SU-DHL-6 (cell line): ENCODE results near the gene JPT1.
"Not testable (repeated sequence)": the region's sequence is repeated elsewhere in the genome, so short reads cannot be mapped to it uniquely, and the experiment has no call there.

Source experiments
- H2AFZ ChIP-seq: fragments of 200-600 bp; sonication (generic); 2 replicates; pipeline ENCODE4 v1.6.1; 2014; ENCODE audit warnings: low read depth, mild to moderate bottlenecking, moderate library complexity, mixed read lengths, antibody characterized with exemption, low read length; ENCODE audit not compliant: severe bottlenecking
- H3F3A ChIP-seq: fragments of 200-600 bp; shearing (Covaris generic); 2 replicates; pipeline ENCODE4 v1.6.0; 2016; ENCODE audit warnings: antibody characterized with exemption, mild to moderate bottlenecking; ENCODE audit not compliant: insufficient read depth
- H3K27ac ChIP-seq: fragments of 200-600 bp; sonication (generic); 2 replicates; pipeline ENCODE4 v1.5.1; 2016; ENCODE audit warnings: low read depth, mild to moderate bottlenecking, low read length, moderate library complexity, mixed read lengths
- H3K27me3 ChIP-seq: fragments of 200-600 bp; sonication (generic), shearing (Covaris generic); 2 replicates; pipeline ENCODE4 v1.6.0; 2014; ENCODE audit warnings: mild to moderate bottlenecking, low read length
- H3K36me3 ChIP-seq: fragments of 200-600 bp; sonication (generic); 2 replicates; pipeline ENCODE4 v1.6.1; 2014; ENCODE audit warnings: mild to moderate bottlenecking, low read length, mixed read lengths
- H3K4me2 ChIP-seq: fragments of 300-600, 200-600 bp; shearing (Covaris generic), sonication (generic); 2 replicates; pipeline ENCODE4 v1.6.0; 2014; ENCODE audit warnings: low read length, low read depth, mild to moderate bottlenecking; ENCODE audit not compliant: poor library complexity, severe bottlenecking
- H3K4me3 ChIP-seq: fragments of 200-600 bp; sonication (generic); 2 replicates; pipeline ENCODE4 v1.5.1; 2014; ENCODE audit warnings: antibody characterized with exemption, low read length, mild to moderate bottlenecking, mixed read lengths; ENCODE audit not compliant: insufficient read depth, poor library complexity, severe bottlenecking
- H3K79me2 ChIP-seq: fragments of 200-600 bp; sonication (generic); 2 replicates; pipeline ENCODE4 v1.6.1; 2014; ENCODE audit warnings: mild to moderate bottlenecking, low read length, moderate library complexity; ENCODE audit not compliant: insufficient read depth
- H3K9ac ChIP-seq: fragments of 200-600 bp; sonication (generic); 2 replicates; pipeline ENCODE4 v1.7.0; 2014; ENCODE audit warnings: mild to moderate bottlenecking, low read length
- H3K9me2 ChIP-seq: fragments of 200-600 bp; sonication (generic); replicated peaks from 2 replicates; pipeline ENCODE4 v1.6.1; 2014; ENCODE audit warnings: low read length; ENCODE audit not compliant: insufficient read depth
- H3K9me3 ChIP-seq: fragments of 200-600 bp; sonication (generic); 2 replicates; pipeline ENCODE4 v1.6.1; 2014; ENCODE audit warnings: low read length, mixed read lengths; ENCODE audit not compliant: insufficient read depth
- H4K20me1 ChIP-seq: fragments of 200-600 bp; sonication (generic); 2 replicates; pipeline ENCODE4 v1.6.1; 2014; ENCODE audit warnings: low read depth, mild to moderate bottlenecking, antibody characterized with exemption, low read length, moderate library complexity, mixed read lengths
- EZH2phosphoT487 ChIP-seq: fragments of 200-600 bp; sonication (generic), shearing (Covaris generic); conservative IDR thresholded peaks from 2 replicates; pipeline ENCODE4 v1.6.1; 2018; ENCODE audit warnings: mild to moderate bottlenecking, antibody characterized with exemption, low read length, moderate library complexity, mixed read lengths
- TF ChIP-seq, protein P1 (sequence below): fragments of 200-600 bp; sonication (generic); IDR thresholded peaks from one replicate; pipeline ENCODE4 v1.5.1; 2017; ENCODE audit warnings: antibody characterized with exemption, mild to moderate bottlenecking, low read length, moderate library complexity; ENCODE audit not compliant: insufficient read depth, poor library complexity, severe bottlenecking

The JPT1 gene

DNA sequence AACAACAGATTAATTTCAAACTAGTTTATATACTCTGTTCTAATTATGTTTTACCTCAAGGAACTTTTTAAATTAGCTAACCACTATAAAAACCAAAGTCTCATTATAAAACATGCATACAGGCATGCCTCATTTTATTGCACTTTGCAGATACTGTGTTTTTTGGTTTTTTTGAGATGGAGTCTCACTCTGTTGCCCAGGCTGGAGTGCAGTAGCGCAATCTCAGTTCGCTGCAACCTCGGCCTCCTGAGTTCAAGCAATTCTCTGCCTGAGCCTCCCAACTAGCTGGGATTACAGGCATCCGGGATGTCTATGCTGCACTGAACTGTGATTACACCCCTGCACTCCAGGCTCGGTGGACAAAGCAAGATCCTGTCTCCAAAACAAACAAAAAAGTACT, 8.8 kb upstream of the JPT1 start:
- Histone ChIP-seq H3K4me2 (no peak overlapping the region), H4K20me1 (no peaks in the 10 kb centered on the region), H3K9me2 (no peaks in the 10 kb centered on the region), H3F3A (peaks cover 4% of the 10 kb centered on the region; the same call in 1 of the 2 replicates), H2AFZ (no peak overlapping the region), H3K9ac (no peak overlapping the region), H3K36me3 (peaks cover 13% of the 10 kb centered on the region), H3K27me3 (no peaks in the 10 kb centered on the region), H3K27ac (no peak overlapping the region), H3K9me3 (no peaks in the 10 kb centered on the region), H3K79me2 (no peaks in the 10 kb centered on the region), H3K4me3 (no peak overlapping the region)
- TF ChIP-seq, protein P1, sequence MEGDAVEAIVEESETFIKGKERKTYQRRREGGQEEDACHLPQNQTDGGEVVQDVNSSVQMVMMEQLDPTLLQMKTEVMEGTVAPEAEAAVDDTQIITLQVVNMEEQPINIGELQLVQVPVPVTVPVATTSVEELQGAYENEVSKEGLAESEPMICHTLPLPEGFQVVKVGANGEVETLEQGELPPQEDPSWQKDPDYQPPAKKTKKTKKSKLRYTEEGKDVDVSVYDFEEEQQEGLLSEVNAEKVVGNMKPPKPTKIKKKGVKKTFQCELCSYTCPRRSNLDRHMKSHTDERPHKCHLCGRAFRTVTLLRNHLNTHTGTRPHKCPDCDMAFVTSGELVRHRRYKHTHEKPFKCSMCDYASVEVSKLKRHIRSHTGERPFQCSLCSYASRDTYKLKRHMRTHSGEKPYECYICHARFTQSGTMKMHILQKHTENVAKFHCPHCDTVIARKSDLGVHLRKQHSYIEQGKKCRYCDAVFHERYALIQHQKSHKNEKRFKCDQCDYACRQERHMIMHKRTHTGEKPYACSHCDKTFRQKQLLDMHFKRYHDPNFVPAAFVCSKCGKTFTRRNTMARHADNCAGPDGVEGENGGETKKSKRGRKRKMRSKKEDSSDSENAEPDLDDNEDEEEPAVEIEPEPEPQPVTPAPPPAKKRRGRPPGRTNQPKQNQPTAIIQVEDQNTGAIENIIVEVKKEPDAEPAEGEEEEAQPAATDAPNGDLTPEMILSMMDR: no peak
- TF ChIP-seq EZH2phosphoT487: no peak

DNA sequence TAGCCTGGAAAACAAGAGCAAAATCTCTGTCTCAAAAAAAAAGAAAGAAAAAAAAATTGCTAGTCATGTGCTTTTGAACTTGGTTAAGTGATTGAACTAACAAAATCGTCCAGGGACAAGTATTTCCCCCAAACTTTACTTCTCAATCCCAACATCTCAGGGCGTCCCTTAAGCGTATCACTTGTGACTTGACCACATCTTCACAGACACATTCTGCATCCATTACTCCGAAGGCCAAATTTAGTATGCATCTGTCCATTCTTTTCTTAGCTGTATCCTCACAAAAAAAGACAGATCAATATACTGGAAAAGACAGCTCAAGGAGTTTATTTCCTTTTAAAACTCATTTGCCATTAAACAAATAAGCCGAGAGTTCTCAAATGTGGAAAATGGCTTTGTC, 5.9 kb upstream of the JPT1 start:
- peaks cover 6% of the 10 kb centered on the region; the same call in 1 of the 2 replicates for H3F3A ChIP-seq
- no peak overlapping the region for H3K27ac ChIP-seq
- no peaks in the 10 kb centered on the region for H3K79me2 ChIP-seq
- no peaks in the 10 kb centered on the region for H3K27me3 ChIP-seq
- TF ChIP-seq, protein P1: no peak
- no peak for TF ChIP-seq EZH2phosphoT487
- H3K9ac ChIP-seq: no peak overlapping the region
- no peaks in the 10 kb centered on the region for H3K9me2 ChIP-seq
- no peak overlapping the region for H3K4me2 ChIP-seq
- peaks cover 5% of the 10 kb centered on the region; the same call in 1 of the 2 replicates for H3K36me3 ChIP-seq
- H3K4me3 ChIP-seq: no peak overlapping the region
- H3K9me3 ChIP-seq: no peaks in the 10 kb centered on the region
- H4K20me1 ChIP-seq: no peaks in the 10 kb centered on the region
- H2AFZ ChIP-seq: no peak overlapping the region

DNA sequence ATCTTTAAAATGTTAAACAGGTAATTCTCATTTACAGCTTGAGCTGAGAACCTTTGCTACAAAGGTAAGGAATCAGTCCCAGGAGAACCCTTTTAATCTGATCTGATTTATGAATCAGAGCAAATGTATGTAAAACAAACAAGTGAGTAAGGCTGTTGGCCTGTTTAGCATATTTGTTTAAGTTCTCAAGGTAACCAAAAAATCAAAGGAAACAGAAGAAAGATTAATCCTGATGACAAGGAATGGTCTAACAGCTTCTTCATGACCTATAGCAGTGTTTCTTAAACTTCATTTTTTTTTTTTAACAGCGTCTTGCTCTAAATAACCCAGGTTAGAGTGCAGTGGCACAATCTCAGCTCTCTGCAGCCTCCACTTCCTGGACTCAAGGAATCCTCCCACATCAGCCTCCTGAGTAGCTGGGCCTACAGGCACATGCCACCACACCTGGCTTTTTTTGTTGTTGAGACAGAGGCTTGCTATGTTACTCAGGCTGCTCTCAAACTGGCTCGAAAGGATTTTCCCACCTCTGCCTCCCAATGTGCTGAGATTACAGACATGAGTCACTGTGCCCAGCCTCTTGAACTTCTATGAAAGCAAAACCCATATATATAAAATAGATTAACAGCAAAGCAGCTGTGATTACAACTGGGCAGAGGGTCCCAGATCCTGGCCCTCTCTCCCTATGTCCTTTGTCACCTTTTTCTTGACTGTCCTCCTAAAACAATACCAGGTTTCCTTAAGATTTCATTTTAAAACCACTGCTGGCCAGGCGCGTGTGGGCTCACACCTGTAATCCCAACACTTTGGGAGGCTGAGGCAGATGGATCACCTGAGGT, 5.1 kb upstream of the JPT1 start:
- Histone ChIP-seq H3K27me3 (no peaks in the 10 kb centered on the region), H3K36me3 (peaks cover 5% of the 10 kb centered on the region; the same call in 1 of the 2 replicates), H3F3A (peaks cover 11% of the 10 kb centered on the region; the same call in 1 of the 2 replicates), H3K79me2 (no peaks in the 10 kb centered on the region), H3K27ac (no peak overlapping the region), H3K9me3 (no peaks in the 10 kb centered on the region), H4K20me1 (no peaks in the 10 kb centered on the region), H2AFZ (no peak overlapping the region), H3K4me2 (no peak overlapping the region), H3K9me2 (no peaks in the 10 kb centered on the region), H3K4me3 (no peak overlapping the region), H3K9ac (no peak overlapping the region)
- TF ChIP-seq EZH2phosphoT487: no peak
- TF ChIP-seq, protein P1: no peak

DNA sequence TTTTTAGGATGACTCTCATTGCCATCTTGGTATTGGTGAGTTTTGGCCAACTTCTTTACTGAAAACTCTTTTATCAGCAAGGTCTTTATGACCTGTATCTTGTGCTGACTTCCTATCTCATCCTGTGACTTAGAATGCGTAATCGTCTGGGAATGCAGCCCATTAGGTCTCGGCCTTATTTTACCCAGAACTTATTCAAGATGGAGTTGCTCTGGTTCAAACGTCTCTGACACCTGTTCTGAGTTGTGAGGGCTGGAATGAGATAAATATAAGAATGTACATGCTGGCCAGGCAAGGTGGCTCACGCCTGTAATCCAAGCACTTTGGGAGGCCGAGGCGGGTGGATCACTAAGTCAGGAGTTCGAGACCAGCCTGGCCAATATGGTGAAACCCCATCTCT, 4.2 kb upstream of the JPT1 start:
- H4K20me1 ChIP-seq: not testable (repeated sequence)

More for the DNA sequence above, 4.2 kb upstream of the JPT1 start:
- not testable (repeated sequence) for H3K9me2 ChIP-seq, H3K27me3 ChIP-seq, H2AFZ ChIP-seq, H3K27ac ChIP-seq, H3K4me2 ChIP-seq, H3K9ac ChIP-seq, H3K79me2 ChIP-seq, H3K36me3 ChIP-seq, H3K9me3 ChIP-seq, H3K4me3 ChIP-seq
- peaks cover 11% of the 10 kb centered on the region; the same call in 1 of the 2 replicates for H3F3A ChIP-seq
